Activated CD4-positive, alpha-beta T cell treated with anti-CD3 and anti-CD28 coated beads, Interleukin-2, amount 50 U/mL, for 1 hour (primary cell): Measurements from ENCODE around the gene TANGO2.

ENCODE experiments used
- DNase-seq: peaks from one replicate; pipeline ENCODE4 v3.0.0-alpha.2; 2020

TANGO2 gene

DNA sequence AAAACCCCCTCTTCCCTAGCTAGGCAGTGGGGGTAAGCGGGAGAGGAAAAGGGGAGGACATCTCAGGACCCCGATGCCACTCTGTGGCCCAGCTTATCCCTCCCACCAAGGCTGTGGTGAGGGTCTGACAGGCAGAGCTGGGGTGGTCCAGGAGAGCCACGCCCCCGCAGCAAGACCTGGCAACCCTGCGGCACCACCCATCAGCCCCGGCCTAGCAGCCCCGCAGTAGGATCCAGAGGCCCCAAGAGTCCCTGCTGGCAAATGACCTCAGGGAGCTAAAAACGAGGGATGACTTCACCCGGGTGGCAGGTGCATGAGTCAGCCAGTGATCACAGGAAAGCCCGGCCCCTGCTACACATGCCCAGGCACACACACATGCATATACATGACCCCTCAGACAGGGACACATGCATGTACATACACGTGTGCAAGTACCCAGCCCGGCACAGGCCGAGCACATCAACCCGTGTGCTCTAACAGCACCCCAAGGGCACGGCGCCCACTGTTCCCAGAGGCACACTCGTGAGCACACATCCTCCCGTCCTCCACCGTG is 36.6 kb upstream of the TANGO2 start:
- no peak for DNase-seq

DNA sequence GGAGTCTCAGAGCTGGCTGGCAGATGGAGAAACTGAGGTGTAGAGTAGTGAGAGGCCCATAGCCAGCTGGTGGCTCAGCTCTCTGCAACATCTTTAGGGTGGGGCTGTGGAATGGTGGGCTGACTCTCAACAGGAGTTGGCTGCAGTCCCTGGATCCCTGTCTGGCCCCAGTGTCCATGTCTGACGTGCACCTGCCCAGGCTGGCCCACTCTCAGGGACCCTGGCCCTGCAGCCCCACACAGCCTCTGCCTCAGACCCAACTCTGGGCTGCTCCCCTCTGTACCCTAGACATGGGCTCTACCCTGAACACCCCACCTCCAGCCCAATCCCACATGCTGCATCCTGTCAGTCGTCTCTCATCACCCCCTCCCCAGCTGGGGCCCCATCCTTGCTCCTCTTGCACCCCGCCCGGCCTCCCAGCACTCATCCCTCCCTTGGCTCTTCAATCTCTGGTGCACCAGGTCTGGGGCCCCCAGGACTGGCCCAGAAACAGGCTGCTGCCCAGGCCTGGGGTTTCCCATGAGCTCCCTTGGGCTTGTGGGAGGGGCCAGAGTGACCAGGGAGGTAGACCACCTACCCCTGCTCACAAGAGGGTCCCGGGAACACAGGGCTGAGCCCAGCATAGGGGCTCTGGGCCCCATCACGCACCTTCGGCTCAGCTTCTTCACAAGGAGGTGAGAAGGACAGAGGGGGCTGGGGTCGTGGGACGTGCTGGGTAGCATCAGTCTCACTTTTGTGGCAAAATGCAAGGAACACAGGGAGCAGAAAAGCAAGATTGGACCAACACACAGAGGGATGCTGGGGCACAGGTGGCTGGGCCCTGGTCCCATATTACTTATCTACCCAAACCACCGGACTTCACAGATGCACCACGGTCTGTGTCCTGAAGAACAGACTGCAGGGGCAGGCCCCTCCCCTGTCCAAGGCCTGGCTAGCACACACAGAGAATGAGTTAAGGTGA is 35.8 kb upstream of the TANGO2 start:
- no peak for DNase-seq

DNA sequence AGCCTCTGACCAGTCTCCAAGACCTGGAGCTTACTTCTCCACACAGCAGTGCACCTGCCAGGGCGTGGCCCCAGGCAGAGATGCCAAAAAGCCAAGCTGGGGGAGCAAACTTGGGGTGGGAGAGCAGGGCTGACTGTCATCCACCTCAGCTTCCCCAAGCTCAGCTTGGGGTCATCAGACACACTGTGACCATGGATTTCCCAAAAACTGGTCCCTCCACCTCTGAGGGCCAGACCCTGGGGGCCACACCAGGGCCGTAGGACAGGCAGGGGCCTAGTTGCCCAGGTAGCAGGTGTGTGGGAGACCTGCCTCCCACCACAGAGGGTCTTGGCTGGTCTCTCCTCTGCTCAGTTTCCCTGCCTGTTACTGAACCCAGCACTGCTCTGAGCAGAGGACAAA is 34.9 kb upstream of the TANGO2 start:
- DNase-seq: no peak

DNA sequence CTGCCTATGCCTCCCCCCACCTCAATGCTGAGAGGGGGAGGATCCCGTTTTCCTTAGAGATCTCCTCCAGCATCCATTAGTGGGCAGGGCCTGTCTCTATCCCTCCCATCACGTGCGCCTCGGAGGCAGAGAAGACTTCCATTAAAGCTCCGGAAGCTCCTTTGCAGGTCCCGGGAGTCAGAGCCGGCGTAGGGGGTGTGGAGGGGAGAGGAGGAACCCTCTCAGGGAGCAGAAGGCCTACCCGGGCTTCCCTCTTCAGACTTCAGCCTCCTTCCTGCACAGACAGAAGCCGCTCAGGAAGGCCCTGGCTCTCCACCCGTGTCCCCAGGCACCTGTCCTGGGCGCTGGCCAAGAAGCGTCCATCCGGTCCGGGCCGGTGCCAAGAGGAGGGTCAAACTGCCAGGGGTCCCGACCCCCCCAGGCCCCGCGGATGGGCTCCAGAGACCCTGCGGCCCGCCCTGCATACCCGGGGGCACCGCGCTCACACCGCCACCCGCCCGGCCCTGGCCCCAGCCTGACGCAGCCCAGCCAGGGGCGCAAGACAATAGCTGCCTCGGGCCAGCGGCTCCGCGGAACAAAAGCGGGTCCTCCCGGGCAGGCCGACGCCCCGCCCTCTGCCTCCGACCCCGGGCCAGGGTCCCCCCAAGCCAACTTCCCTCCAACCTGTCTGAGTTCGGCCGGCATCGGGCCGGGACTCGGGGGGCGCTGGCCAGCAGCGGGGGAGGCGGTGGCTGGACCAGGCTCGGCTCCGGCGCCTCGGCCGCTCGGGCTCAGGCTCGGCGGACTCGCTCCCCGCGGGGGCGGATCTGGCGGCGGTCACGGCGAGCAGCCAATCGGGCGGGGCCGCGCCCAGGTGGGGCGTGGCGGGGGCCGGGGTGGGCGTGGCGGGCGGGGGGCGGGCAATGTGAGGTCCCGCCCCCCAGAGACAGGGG is 34.2 kb upstream of the TANGO2 start:
- peak; percentile 51 for DNase-seq

DNA sequence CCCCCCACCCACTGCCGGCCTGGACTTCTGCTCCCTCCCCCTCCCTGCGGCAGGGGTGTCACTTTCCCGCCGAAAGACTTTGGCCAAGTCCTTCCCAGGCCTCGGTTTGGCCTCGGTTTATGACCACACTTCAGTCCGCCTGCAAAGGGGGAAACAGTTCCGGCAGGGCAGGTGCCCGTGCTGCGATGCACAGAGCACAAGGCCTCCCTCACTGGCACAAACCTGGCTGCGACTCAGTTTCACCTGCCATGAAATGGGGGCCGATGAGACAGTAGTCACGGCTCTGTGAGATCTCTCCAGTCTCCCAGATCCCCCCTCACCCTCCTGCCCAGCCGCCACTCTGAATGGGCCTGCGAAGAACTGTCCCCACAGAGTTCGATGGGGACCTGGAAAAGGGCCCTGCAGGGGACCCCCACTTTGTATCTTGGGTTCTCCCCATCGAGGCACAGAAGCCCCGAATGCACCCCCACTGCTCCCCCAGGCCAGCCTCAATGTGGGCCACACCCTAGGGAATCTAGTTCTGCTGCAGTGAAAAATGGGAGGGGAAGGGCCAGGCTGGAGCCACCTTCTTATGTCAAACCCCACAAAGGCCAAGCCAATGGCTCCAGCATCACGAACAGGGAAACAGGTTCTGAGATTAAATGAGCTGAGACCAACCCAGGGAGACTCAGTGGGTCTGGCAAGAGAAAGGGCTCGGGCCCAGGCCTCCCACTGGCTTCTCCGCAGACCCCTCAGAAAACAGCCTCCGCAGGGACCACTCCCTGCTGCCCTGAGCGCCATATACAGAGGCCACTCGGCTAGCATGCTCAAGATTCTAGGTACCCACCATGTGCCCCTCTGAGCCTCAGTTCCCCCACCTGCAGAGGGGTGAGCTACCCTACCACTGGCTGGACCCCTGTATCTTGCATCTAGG is 33.3 kb upstream of the TANGO2 start:
- DNase-seq: no peak

DNA sequence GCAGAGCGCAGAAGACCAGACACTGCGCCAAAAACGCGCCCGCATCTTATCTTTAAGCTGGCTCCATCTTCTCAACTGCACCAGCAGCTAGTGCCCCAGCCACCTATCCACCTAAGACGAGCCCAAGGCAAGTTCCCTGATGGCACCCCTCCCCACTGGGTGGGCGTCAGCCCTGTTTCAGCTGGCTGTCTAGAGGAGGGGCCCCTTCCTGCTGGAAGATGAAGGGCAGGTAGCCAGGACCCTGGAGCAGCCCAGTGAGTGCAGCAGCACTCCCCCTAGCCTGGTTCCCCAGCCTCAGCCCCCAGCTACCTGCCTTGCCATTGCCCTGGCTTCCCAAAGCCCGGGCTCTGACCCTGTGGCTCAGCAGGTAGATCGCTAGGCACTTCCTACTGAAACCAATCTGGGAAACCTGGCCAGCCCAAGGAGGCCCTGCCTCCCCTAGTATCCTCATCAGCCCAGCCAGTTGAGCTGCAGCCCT is 32.5 kb upstream of the TANGO2 start:
- DNase-seq: no peak

DNA sequence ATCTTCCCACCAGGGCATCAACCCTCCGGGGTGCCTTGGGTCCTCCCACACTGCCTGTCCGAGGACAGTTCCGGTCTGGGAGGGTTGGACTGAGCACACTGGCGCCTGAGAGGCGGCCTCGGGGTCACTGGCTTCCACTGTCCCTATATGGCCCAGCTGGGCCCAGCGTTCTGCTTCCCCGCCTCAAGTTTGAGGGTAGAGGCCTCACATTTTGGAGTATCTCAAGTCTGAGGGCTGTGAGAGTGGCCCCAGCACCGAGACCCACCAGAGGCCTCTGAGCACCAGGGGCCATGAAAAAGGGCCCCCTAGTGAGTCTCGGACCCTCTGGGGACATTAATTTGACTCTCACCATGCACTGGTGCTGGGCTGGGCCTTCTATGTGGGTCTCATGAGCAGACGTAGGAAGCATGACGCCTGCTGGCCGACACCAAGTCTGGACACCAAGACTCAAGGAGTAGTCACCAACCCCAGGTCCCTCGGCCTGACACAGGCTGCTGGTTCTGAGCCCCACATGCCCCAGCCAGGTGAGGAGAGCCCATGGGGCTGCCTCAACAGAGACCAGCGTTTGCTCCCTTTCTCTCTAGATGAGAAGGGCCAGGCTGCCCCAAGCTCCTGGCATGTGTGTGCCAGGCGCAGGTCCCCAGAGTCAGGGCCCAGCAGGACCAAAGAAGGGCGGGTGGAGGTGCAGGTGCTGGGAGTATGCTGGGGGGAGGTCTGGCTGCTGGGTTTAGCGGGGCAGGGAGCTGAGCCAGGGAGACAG is 31.8 kb upstream of the TANGO2 start:
- no peak for DNase-seq

DNA sequence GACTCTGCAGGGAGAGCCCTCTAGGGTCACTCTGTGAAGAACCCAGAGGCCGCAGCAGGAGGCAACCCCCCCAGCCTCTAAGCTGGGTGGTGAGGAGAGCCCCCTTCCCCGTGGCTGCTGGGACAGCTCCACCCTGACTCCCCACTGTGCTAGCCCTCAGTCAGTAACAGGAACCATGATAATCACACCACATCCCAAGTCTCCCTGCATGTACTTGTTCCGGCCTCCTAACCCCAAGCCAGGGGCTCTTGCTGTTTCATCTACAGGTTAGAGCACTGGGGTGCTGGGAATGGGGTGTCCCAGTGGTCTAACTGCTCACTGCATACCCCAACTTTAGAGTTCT is 31.2 kb upstream of the TANGO2 start:
- DNase-seq: no peak

DNA sequence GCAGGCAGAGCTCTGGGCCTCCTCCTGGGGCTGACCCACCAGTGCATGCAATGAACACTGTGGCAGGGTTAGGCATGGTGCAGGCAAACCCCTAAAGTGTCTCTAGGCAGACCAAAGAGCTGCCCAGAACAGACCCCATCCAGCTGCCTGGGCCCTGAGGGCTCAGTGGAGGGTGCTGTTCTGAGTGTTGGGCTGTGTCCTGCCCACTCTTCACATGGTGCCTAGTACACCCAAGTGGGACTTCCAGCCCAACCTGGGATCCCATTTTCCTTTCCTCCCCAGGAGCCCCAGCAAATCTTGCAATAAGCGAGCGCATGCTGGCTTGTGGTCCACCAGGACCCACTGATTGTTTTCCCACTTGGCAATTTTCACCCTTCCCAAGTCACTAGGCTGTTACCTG is 30.7 kb upstream of the TANGO2 start:
- no peak for DNase-seq

DNA sequence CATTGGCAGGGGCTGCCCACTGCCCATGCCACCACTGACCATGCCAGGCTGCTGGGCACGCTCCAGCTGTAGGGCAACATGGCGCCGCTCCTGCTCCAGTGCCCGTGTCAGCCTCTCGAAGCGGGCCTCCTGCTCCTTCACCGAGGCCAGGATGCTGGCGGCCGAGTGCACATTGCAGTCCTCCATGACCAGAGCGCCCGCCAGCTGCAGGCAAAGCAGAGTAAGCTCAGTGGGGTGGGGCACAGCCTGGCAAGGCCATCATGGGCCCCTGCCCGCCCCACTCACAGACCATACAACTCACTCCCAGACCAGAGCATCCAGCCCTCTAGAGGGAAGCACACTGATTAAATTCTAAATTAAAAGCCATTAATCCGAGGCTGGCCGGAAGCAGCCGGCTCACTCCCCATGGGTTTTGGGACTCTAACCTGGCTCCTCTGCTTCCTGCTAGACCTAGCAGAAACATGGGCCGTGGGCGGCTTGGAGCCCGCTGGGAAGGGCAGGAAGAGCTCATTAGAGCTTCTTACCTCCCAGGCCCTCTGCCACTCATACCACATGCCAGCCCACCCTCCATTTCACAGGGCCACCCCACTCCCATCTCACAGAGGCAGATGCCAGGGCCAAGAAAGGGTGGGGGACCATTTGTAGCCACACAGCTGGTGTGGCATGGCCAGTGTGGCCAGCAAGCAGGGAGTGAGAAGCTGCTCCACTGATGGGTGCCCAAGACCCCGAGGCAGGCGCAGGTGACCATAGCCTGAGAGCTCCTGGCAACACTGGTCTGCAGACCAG is 30.1 kb upstream of the TANGO2 start:
- DNase-seq: no peak

DNA sequence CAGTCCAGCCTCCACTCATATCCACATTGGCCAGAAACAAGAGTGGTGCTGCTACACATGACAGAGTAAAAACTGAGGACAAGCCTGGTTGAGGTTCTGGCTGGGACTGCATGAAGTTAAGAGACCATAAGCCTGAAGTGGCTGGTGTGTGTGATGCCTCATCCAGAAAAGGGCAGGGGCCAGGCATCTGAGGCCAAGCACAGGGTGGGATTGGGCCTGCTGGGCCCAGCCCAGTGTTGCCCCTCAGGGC is 29.6 kb upstream of the TANGO2 start:
- DNase-seq: no peak

DNA sequence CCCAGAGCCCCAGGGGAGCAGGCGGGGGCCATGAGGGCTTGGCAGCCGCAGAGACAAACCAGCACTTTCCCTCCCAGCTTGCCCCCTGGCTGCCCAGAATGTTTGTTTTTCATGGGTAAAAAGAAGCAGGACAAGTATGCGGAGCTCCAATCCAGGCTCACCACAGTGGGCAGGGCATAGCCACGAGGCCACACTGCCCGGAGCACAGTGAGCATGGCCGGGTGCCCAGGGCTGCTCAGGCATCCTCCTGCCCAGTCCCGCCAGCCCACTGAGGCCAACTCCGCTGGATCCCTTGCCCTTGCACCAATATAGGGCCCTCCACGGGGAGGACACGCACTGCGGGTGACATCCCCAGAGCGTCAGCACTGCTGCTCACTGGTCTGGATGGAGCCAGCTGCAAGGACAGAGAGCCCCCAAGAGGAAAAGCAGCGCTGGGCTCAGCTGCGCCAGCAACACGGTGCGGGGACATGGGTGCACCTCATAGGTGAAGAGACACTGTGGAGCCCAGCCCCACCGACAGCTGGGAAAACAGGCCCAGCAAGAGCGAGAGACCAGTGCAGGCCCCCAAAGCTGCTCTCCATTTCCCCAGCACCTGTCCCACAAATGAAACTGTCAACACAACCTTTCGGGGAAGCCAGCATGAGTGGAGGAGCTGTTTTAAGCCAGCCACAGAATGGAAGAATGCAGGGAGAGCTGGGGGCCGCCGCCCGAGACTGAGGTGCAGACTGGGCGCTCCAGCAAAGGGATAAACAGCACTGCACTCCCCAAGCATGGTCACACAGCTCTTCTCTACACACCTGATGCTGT is 29.1 kb upstream of the TANGO2 start:
- no peak for DNase-seq

DNA sequence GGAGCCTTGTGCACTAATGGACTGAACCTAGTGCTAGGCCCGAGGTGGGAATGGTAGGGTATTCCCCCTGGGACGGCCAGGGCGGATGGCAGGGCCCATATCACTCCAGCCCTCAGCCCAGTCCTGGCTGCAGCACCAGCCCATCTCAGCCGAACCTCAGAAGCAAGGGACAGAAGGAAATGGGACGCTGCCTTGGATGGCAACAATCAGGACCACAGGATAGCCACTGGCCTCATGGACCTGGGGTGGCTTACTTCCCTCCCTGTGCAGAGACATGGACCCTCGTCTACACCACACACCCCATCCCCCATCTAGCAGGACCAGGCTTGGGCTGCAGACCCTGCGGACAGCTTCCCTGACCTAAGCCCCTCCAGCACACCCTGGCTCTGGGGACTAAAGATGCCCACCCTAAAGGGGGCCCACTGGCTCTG is 28.4 kb upstream of the TANGO2 start:
- no peak for DNase-seq

DNA sequence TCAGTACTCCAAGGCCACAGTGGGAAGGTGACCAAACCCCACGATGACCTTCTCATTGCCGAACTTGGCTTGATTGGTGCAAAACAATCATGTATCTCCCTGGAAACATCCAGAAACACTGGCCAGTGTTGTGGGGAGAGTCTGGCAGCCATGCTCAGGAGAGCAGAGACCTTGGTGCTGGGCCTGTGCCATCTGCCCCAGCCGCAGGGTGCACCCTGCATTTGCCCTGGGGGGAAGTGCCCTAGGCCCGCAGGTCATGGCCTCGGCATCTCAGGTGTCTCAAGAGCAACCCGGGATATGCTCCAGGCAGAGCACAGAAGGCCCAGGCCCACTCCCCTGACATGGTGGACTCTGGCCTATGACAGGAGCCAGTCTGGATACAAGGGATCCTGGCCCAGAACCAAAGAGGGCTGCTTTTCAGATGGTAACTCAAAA is 28.0 kb upstream of the TANGO2 start:
- no peak for DNase-seq

DNA sequence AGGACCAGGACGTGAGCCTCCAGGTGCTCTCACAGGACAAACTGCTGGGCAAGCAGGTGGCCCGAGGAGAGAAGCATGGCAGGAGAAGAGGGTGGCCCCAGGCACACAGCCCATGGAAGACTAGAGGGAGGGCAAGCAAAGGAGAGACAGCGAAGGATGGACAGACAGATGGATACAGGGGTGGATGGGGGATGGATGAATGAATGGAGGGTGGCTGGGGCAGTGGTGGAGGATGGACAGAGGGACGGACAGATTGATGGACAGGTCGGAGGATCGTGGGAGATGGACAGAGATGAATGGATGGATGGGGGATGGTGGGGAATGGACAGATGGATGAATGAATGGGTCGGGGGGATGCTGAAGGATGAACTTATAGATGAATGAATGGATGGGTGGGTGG is 27.0 kb upstream of the TANGO2 start:
- no peak for DNase-seq

DNA sequence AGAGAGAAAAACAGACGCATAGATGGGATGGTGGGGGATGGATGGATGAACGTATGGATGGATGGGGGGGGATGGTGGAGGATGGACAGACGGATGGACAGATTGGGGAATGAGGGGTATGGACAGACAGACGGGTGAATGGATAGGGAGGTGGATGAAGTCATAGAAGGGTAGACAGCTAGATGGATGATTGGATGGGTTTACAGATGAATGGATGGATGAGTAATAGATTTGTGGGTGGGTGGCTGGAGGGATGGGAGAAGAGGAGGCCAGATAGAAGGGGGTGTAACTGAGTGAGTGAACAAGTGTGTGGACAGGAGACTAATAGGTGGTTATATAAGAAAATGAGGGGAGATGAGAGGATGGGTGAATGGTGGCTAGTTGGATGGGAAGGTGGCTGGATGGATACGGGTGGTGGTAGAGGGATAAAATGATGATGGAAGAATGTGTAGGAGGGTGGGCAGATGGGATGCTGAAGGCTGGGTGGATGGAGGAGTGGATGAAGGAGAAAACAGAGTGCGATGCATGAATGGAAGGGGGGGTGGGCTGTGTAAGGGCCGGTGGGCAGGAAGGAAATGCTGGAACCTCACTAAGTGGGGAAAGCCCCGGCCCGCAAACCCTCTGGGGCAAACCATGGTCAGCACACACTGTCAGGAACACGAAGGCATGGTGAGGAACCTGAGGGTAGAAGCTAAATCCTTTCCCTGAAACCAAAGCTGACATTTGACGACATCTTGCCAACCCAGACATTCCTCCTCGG is 25.9 kb upstream of the TANGO2 start:
- no peak for DNase-seq

DNA sequence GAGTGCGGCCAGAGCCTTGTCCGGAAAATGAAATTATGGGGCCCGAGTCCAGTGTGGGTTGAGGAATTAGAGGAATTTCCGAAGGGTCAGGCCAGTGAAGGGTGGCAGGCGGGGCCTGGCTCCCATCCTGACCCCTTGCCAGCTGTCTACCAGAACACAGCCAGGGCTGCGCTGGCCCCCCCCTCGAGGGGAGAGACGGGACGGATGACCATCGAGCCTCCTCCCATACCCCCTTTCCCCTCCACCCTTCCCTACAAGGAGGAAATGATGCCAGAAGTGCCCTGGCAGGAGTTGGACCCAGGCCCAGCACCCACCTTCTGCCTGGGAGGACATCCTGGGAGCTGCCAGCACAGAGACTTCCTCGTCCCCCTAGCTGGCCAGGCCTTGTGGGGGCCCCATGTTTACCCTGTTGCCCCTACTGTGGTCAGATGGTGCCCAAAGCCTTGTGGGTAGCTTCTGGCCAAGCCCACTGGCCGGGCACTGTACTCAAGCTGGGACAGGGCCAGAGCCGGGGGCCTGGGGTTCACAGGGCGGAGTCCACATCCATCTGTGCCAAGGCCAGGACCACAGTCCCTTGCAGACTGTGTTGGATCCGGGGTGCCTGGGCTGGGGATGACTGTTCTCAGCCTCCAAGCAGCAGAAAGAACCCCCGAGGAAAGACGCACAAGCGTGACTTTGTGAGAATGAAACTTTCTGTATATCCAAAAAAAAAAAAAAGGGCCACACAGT is 25.1 kb upstream of the TANGO2 start:
- DNase-seq: no peak

DNA sequence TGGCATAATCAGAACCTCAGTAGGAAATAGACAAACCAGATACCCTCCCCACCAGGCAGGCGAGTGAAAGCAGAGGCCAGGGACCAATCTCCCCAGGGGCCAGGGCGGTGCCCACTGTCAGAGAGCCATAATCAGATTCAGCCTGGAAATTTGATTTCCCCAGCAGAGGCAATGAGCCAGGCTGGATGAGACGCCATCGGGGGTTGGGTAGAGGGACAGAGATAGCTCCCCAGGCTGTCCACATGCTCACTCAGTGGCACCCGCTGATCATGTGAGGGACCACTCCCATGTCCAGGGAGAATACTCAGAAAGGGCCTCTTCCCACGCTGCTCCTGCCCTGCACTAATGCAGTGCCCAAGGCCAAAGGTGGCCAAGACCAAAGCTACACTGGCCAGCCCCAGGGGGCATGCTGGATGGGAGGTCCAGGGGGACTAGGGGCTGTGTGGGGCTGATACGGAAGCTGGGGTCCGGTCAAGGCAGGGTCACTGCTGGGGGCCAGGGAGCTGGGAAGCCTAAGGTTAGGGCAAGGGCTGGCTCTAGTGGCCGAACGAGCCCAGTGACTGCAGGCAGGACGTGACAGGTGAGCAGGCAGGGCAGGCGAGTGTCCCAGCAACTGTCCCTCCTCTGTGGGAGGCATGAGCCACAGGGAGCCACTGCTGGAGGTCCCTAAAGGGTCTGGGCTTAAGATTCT is 24.1 kb upstream of the TANGO2 start:
- no peak for DNase-seq
